ENCODE data around the gene TOR1A.

Gene TOR1A

GRCh38 chr9:129839324-129840023 is 15.5 kb upstream of the TOR1A start:
- H3K79me2 ChIP-seq (ENCODE audit: insufficient read depth, low read depth): peaks cover 6% of the 10 kb centered on the region; the same call in 1 of the 2 replicates
- TF ChIP-seq CTCF (conservative IDR thresholded peaks at IDR 0.05; ENCODE audit: low read depth, low read length): no peak
- H4K20me1 ChIP-seq (ENCODE audit: insufficient read depth): no peaks in the 10 kb centered on the region
- H3K4me2 ChIP-seq: no peak overlapping the region
- no peak overlapping the region for H3K27ac ChIP-seq
- H3K4me3 ChIP-seq (IDR thresholded peaks at IDR 0.05; ENCODE audit: insufficient read depth, low read depth, low read length): no peak overlapping the region
- H3K27me3 ChIP-seq (ENCODE audit: insufficient read depth, low read depth): no peaks in the 10 kb centered on the region
- no peak overlapping the region for H3K9ac ChIP-seq
- H3K4me1 ChIP-seq (ENCODE audit: low read depth, poor library complexity, severe bottlenecking): peaks cover 8% of the 10 kb centered on the region
- no peak overlapping the region for H2AFZ ChIP-seq (ENCODE audit: low read depth)
- no peaks in the 10 kb centered on the region for H3K36me3 ChIP-seq (ENCODE audit: insufficient read depth)

DNA sequence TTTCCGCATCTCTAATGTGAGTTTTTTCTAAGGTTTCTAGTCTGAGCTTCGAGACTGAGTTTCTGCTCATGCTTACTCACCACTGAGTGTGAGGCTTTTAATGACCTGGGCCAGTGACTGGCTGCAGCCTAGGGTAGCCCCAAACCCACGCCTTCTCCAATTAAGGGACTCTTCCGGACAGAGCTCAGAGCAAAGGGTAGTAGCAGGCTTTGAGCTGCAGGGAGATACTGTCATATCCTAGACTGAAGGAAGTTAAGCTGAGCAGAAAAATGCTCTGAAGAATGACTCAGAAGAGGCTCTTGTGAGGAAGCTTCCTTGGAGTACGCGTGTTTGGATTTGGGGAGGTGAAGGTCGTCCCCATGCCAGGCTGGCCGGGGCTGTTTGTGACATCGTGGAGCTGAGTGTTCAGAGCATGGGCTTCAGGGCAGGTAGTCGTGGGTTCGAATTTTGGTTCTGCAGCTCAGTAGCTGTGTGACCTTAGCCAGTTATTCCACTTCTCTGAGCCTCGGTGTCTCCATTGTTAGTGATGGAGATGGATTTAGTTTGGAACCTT is 14.8 kb upstream of the TOR1A start:
- no peak overlapping the region for H3K9ac ChIP-seq
- peaks cover 11% of the 10 kb centered on the region for H3K4me1 ChIP-seq (ENCODE audit: low read depth, poor library complexity, severe bottlenecking)
- H2AFZ ChIP-seq (ENCODE audit: low read depth): no peak overlapping the region
- peaks cover 12% of the 10 kb centered on the region; the same call in 1 of the 2 replicates for H3K79me2 ChIP-seq (ENCODE audit: insufficient read depth, low read depth)
- no peak overlapping the region for H3K27ac ChIP-seq
- no peaks in the 10 kb centered on the region for H3K36me3 ChIP-seq (ENCODE audit: insufficient read depth)
- no peak overlapping the region for H3K4me3 ChIP-seq (IDR thresholded peaks at IDR 0.05; ENCODE audit: insufficient read depth, low read depth, low read length)
- no peak overlapping the region for H3K4me2 ChIP-seq
- no peaks in the 10 kb centered on the region for H4K20me1 ChIP-seq (ENCODE audit: insufficient read depth)
- H3K27me3 ChIP-seq (ENCODE audit: insufficient read depth, low read depth): no peaks in the 10 kb centered on the region
- TF ChIP-seq CTCF (conservative IDR thresholded peaks at IDR 0.05; ENCODE audit: low read depth, low read length): no peak

DNA sequence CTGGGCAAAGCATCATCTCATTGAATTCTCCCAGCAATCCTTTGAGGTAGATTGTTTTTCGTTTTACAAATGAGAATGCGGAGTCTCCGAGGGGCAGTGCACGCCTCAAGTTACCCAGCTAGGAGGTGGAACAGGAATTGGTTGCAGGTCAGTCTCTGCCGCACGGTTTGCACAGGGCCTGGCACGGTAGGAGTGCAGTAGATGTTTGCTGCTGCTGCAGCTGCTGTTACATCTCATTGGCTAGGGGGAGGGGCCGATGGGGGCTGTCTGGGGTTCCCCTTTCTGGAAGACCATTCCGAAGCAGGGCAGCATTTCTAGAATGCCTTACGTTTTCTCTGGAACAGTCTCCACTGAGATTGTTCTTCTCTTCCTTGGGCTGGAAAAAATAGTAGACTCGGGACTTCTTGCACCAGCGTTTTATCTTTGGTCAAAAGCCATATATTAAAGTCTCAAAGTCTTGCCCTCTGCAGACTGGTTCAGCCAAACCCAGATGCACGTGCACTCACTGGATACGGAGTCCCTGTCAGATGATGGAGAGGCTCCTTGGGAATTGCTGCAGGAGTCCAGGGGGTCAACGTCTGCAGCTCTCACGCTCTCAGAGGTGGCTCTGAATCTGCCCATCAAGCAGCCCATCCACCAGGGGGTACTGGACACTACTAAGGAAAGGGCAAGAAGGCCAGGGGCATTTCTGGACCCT is 12.5 kb upstream of the TOR1A start:
- Histone ChIP-seq H2AFZ (ENCODE audit: low read depth) (no peak overlapping the region; the same call in 1 of the 2 replicates), H3K27me3 (ENCODE audit: insufficient read depth, low read depth) (no peaks in the 10 kb centered on the region), H3K4me2 (peak overlapping the region; percentile 87), H3K36me3 (ENCODE audit: insufficient read depth) (no peaks in the 10 kb centered on the region; the same call in 1 of the 2 replicates), H3K4me3 (IDR thresholded peaks at IDR 0.05; ENCODE audit: insufficient read depth, low read depth, low read length) (no peak overlapping the region), H3K79me2 (ENCODE audit: insufficient read depth, low read depth) (peaks cover 20% of the 10 kb centered on the region; the same call in 1 of the 2 replicates), H3K27ac (no peak overlapping the region), H3K9ac (no peak overlapping the region; the same call in 1 of the 2 replicates), H4K20me1 (ENCODE audit: insufficient read depth) (no peaks in the 10 kb centered on the region), H3K4me1 (ENCODE audit: low read depth, poor library complexity, severe bottlenecking) (peaks cover 12% of the 10 kb centered on the region)
- TF ChIP-seq CTCF (conservative IDR thresholded peaks at IDR 0.05; ENCODE audit: low read depth, low read length): no peak

DNA sequence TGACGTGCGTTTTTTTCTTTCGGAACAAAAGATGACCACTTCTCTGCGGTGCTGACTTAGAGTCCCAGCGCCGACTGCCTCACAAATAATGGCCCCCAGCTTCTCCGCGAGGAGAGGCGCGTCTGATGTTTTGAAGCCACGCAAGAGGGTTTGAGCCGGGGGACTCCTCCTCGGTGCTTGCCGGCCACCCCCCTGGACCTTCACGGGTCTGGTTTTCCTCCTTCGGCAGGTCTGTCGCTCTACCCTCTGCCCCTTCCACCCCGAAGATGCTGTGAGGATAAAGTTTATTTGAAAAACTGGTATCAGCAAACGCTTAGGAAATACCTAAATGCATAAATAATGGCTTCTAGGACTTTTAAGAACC is 11.9 kb upstream of the TOR1A start:
- Histone ChIP-seq H3K27ac (no peak overlapping the region), H2AFZ (ENCODE audit: low read depth) (peak overlapping the region; percentile 97), H3K4me3 (IDR thresholded peaks at IDR 0.05; ENCODE audit: insufficient read depth, low read depth, low read length) (no peak overlapping the region), H3K4me2 (peak overlapping the region; percentile 87), H3K9ac (peak overlapping the region; percentile 74), H3K79me2 (ENCODE audit: insufficient read depth, low read depth) (peaks cover 20% of the 10 kb centered on the region; the same call in 1 of the 2 replicates), H3K27me3 (ENCODE audit: insufficient read depth, low read depth) (no peaks in the 10 kb centered on the region), H4K20me1 (ENCODE audit: insufficient read depth) (no peaks in the 10 kb centered on the region), H3K36me3 (ENCODE audit: insufficient read depth) (no peaks in the 10 kb centered on the region; the same call in 1 of the 2 replicates), H3K4me1 (ENCODE audit: low read depth, poor library complexity, severe bottlenecking) (peaks cover 12% of the 10 kb centered on the region)
- no peak for TF ChIP-seq CTCF (conservative IDR thresholded peaks at IDR 0.05; ENCODE audit: low read depth, low read length)
